ENCODE data around the gene CLIP3.
"Not testable (repeated sequence)": the region's sequence is repeated elsewhere in the genome, so short reads cannot be mapped to it uniquely, and the experiment has no call there.

Gene CLIP3

GRCh38 chr19:36032251-36033104 is at the start of gene CLIP3:
TSS of gene CLIP3 (minus strand) at chr19:36032873. CDS start at chr19:36032357, 516 bp downstream.
- DNase-seq, result peak; percentile 81

GRCh38 chr19:36081894-36082293 is 49.2 kb upstream of the CLIP3 start:
- DNase-seq, result no peak

GRCh38 chr19:36081385-36081784 is 48.7 kb upstream of the CLIP3 start:
- DNase-seq, result no peak

- DNase-seq, result no peak
Observed at GRCh38 chr19:36079389-36079945, 46.8 kb upstream of the CLIP3 start.

GRCh38 chr19:36073121-36073876 is 40.6 kb upstream of the CLIP3 start:
- no peak for DNase-seq

- DNase-seq, result no peak
Observed at GRCh38 chr19:36072081-36072480, 39.4 kb upstream of the CLIP3 start.

GRCh38 chr19:36068810-36069499 is 36.3 kb upstream of the CLIP3 start:
- DNase-seq, result not testable (repeated sequence)

GRCh38 chr19:36067681-36068080 is 35.0 kb upstream of the CLIP3 start:
- no peak for DNase-seq

- no peak for DNase-seq
Observed at GRCh38 chr19:36064826-36065225, 32.2 kb upstream of the CLIP3 start.

GRCh38 chr19:36061367-36061766 is 28.7 kb upstream of the CLIP3 start:
- DNase-seq, result no peak

- no peak for DNase-seq
Observed at GRCh38 chr19:36060430-36060829, 27.8 kb upstream of the CLIP3 start.

- no peak for DNase-seq
Observed at GRCh38 chr19:36059180-36059910, 26.7 kb upstream of the CLIP3 start.

- DNase-seq, result no peak
Observed at GRCh38 chr19:36058481-36059179, 26.0 kb upstream of the CLIP3 start.

- peak; percentile 97 for DNase-seq
Observed at GRCh38 chr19:36054733-36055686, 22.3 kb upstream of the CLIP3 start, which contains the start of gene WDR62. TSS of gene WDR62 (plus strand) at chr19:36054897. CDS start at chr19:36054972, 75 bp downstream.

- peak; percentile 99 for DNase-seq
Observed at GRCh38 chr19:36054119-36054732, 21.6 kb upstream of the CLIP3 start, which contains the start of gene THAP8. TSS of gene THAP8 (minus strand) at chr19:36054285. CDS start at chr19:36054217, 68 bp downstream.

- DNase-seq, result no peak
Observed at GRCh38 chr19:36051637-36052036, 19.0 kb upstream of the CLIP3 start.

GRCh38 chr19:36051236-36051635 is 18.6 kb upstream of the CLIP3 start:
- no peak for DNase-seq

GRCh38 chr19:36049080-36049698 is 16.5 kb upstream of the CLIP3 start:
- DNase-seq, result no peak

GRCh38 chr19:36047835-36048234 is 15.2 kb upstream of the CLIP3 start:
- DNase-seq, result no peak
